Rectal smooth muscle tissue (tissue), 1 donor: Measurements from ENCODE around the gene DPP6.

ENCODE experiments used
- H3K27ac ChIP-seq: one replicate; pipeline ENCODE4 v1.7.0; 2013; ENCODE audit warnings: low read depth, low read length, inconsistent platforms
- H3K27me3 ChIP-seq: one replicate; pipeline ENCODE4 v1.7.0; 2013; ENCODE audit warnings: low read length; ENCODE audit not compliant: control insufficient read depth, insufficient read depth
- H3K36me3 ChIP-seq: one replicate; pipeline ENCODE4 v1.7.0; 2013; ENCODE audit warnings: low read length; ENCODE audit not compliant: control insufficient read depth, insufficient read depth
- H3K4me1 ChIP-seq: one replicate; pipeline ENCODE4 v1.7.0; 2013; ENCODE audit warnings: low read length; ENCODE audit not compliant: control insufficient read depth, insufficient read depth
- H3K4me3 ChIP-seq: one replicate; pipeline ENCODE4 v1.7.0; 2013; ENCODE audit warnings: low read length
- H3K9ac ChIP-seq: one replicate; pipeline ENCODE4 v1.7.0; 2013; ENCODE audit warnings: low read length

DPP6 gene

DNA sequence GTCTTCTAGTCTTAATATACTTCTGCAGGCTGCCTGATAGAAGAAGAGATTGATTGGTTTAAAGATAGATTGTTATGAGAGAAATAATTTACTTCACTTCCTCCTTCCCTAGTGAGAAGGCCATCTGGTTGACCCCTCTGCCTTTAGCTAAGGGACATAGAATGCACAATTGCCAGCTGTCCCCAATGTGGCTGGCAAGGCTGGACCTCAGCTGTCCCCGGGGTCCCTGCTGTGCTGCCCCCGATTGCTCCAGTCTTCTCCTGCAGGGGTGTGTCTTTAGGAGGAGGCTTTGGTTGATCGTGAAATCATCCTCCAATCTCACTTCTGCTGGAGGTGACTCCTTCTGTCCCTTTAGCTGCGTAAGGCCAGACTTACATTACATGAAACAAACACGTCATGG is 388.5 kb downstream of the DPP6 start:
- Histone ChIP-seq H3K9ac (no peak overlapping the region), H3K36me3 (no peaks in the 10 kb centered on the region), H3K27me3 (no peaks in the 10 kb centered on the region), H3K4me1 (no peaks in the 10 kb centered on the region), H3K27ac (no peak overlapping the region), H3K4me3 (no peak overlapping the region)

DNA sequence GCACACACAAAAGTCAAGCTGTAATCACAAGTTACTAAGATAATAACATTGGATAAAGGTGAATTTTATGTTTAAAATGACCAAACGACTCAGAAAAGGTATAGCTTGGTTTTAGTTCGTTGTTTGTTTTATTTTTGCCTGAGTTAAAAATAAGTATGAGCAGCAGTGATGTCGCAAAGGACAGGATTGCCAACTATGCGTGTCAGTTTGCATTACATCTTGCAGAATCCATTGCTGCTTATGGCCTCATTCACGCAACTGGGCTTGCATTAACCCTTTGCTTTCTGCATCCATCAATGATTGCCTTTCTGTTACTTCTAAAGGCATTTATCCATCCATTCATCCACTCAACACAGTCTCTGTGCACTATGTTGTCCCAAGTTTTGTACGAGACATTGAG is 389.6 kb downstream of the DPP6 start:
- Histone ChIP-seq H3K27ac (no peak overlapping the region), H3K36me3 (no peaks in the 10 kb centered on the region), H3K4me3 (no peak overlapping the region), H3K4me1 (no peaks in the 10 kb centered on the region), H3K27me3 (no peaks in the 10 kb centered on the region), H3K9ac (no peak overlapping the region)

DNA sequence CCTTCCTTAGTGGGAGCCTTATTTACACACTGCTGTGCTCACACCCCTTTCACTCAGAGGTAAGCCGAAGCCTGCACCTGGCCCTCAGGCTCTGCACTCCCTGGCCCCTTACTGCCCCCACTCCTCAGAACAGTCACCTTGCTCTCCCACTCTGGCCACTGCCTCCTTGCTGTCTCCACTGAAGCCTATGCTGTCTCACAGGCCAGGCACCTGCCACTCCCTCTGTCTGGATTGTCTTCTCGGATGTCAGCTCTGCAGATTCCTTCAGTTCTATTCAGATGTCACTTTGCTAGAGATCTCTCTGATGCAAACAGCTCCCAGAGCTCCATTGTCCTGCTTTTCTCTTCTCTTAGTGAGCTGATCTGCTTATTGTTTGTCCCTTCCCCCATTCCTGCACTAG is 390.7 kb downstream of the DPP6 start:
- H3K36me3 ChIP-seq = no peaks in the 10 kb centered on the region
- no peaks in the 10 kb centered on the region for H3K27me3 ChIP-seq
- no peak overlapping the region for H3K4me3 ChIP-seq
- H3K4me1 ChIP-seq = no peaks in the 10 kb centered on the region
- H3K27ac ChIP-seq = no peak overlapping the region
- no peak overlapping the region for H3K9ac ChIP-seq

DNA sequence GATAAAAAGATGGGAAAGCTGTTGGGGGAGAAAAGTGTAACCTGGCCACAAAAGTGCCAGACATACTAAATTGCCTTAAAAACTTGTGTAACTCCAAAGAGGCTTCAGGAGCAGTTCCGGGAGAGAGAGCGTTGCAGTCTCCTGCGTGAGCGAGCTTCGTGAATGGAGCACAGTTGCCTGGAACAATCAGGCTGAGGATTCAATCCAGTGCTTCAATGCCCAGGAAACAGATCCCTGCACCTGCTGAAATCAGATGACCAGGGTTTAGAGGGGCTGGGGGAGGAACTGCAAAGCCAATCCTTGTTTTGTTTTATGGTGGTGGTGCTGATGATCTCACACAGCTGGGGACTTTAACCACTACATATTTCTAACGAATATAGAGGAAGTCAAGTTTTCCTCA is 398.3 kb downstream of the DPP6 start:
- Histone ChIP-seq H3K9ac (no peak overlapping the region), H3K4me1 (no peaks in the 10 kb centered on the region), H3K27ac (no peak overlapping the region), H3K36me3 (no peaks in the 10 kb centered on the region), H3K4me3 (no peak overlapping the region), H3K27me3 (no peaks in the 10 kb centered on the region)

DNA sequence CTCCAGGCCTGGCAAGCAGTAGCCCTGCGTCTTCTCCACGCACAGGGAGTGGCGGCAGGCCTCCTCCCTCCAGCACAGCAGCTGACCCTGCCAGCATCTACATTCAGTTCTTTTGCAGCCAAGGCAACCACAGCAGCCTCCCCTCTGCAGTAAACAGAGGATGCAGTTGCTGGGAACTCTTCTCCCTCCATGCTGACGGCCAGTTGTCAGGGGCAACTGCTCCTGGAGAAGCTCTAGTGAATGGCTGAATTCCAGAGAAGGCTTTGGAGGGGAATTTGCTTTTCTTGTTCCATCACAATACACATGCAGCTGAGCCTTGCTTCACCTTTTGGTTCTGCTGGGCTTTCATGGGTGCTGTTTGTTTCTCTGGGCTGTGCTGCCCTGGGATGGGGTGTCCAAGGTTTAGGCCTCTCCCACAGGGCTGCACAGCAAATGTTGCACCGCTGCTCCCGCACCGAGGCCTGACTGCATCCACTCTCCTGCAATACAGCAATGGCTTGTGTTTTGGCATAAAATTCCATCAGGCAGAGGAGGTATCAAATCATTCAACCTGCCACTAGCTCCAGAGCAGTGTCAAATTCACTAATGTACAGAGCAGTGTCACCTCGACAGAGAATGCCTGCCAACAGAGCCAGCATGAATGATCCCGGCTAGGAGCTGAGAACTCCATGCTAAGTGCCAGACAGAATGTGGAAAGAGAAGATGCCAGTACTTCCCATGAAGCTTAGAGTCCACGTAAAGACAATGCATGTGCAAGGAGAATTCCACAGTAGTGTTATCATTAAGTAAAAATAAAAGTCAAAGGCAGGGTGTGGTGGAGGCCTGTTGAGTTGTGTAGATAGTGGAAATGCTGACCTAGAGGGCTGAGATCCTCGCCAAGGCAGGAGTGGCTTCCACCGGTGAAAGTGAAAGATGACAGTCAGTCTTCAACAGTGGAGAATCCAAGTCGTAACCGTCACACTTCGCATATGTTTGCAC is 399.6 kb downstream of the DPP6 start:
- no peaks in the 10 kb centered on the region for H3K36me3 ChIP-seq
- no peak overlapping the region for H3K4me3 ChIP-seq
- no peaks in the 10 kb centered on the region for H3K27me3 ChIP-seq
- no peak overlapping the region for H3K27ac ChIP-seq
- no peak overlapping the region for H3K9ac ChIP-seq
- H3K4me1 ChIP-seq = no peaks in the 10 kb centered on the region

DNA sequence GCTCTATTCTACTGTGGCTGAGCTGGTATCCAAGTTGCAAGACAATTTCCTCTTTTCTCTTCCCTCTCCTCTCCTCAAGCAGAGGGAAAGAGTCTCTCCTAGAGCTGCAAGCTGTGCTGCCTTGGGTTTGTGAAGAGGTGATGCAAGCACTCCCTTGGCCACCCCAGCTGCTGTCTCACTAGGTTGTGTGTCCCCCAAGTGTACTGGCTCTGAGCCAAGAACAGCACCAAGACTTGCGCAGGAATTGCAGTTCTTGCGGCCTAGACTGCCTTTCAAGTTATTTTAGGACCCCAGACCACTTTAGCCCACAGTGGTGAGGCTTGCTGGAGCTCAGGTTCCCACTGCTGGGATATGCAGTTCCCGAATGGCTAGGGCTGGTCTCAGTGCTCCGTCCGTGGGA is 411.6 kb downstream of the DPP6 start:
- H3K27ac ChIP-seq = no peak overlapping the region
- H3K27me3 ChIP-seq = no peaks in the 10 kb centered on the region
- no peak overlapping the region for H3K9ac ChIP-seq
- no peaks in the 10 kb centered on the region for H3K36me3 ChIP-seq
- H3K4me3 ChIP-seq = no peak overlapping the region
- no peaks in the 10 kb centered on the region for H3K4me1 ChIP-seq

DNA sequence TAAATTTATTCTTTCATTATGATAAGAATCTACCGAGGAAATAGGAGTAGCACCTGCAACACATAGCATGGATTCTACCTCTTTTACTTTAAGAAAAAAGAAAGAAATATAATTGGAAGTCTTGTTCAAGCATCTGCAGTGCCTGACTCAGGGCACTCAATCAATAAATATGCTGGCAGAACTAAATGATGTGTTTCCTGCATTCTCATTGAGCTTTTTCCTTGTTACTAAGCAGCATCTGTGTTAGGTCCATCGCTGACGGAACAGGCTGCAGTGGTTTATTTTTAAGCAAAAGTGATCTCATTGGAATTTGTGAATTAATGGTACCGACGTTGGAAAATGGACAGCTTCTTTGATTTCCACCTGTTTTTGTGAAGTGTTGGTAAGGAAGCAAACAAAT is 417.5 kb downstream of the DPP6 start:
- Histone ChIP-seq H3K9ac (no peak overlapping the region), H3K4me1 (no peaks in the 10 kb centered on the region), H3K27ac (no peak overlapping the region), H3K36me3 (no peaks in the 10 kb centered on the region), H3K27me3 (no peaks in the 10 kb centered on the region), H3K4me3 (no peak overlapping the region)

DNA sequence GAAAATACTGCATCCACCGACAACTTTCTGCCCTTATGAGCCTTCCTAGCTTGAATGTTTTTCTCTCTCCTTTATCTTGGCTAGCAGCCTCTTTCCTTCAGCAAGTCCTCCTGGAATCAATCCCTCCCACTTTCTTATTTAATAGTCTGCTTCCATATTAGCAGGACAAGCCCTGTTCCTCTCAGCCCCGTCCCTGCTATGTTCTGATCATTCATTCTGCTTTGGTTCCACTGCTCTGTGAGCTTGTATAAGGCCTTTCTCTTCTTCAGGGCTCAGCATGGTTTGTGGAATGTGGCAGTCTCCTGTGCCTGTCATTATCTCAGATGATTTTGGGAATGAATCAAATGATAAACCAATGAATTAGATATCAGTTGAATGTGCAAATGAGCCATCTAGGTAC is 420.1 kb downstream of the DPP6 start:
- Histone ChIP-seq H3K9ac (no peak overlapping the region), H3K27me3 (no peaks in the 10 kb centered on the region), H3K4me1 (no peaks in the 10 kb centered on the region), H3K36me3 (no peaks in the 10 kb centered on the region), H3K4me3 (no peak overlapping the region), H3K27ac (no peak overlapping the region)

DNA sequence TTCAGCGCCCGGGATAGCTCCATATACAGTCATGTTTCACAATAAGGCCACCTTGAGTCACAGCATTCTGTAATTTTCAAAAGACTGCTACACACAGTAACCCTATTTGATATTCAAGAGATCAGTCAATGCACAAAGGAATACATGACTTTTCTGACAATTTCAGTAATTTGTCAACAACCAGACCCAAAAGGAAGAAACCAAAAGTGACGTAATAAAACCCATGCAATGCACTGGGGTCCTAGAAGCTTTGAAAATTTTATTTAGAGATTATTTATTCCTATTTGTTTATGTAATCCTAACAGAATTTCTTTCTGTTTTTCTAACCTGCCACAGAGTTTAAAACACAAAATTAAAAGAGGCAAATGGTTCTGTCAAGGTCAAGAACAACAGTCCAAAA is 421.2 kb downstream of the DPP6 start:
- H3K9ac ChIP-seq = no peak overlapping the region
- H3K36me3 ChIP-seq = no peaks in the 10 kb centered on the region
- no peak overlapping the region for H3K4me3 ChIP-seq
- no peak overlapping the region for H3K27ac ChIP-seq
- no peaks in the 10 kb centered on the region for H3K27me3 ChIP-seq
- H3K4me1 ChIP-seq = no peaks in the 10 kb centered on the region

DNA sequence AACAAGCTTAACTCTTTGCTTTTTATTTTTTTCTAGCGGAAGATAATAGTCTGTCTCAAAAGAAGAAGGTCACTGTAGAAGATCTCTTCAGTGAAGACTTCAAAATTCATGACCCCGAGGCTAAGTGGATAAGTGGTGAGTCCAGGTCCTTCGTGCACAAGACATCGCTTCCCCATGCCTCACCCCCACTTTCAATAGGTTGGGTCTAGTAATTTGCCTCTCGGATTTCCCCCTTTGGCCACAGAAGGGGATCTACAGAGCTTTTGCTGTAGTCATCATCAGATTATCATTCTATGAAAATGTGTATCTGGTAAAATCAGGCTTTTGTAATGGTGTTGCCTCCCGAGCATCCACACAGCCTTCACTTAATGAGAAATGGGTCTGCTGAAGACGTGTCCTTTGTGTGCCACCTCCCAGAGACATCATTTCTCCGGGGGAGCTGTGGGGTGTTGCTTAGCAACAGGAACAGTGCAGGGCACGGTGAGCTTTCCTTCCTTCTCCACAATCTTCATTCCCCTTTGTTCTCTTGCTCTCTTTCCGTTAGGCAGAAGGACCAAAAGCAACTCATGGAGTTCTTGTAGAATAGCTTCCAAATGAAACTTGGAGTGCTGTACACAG is 422.8 kb downstream of the DPP6 start:
- Histone ChIP-seq H3K4me3 (no peak overlapping the region), H3K9ac (no peak overlapping the region), H3K27ac (no peak overlapping the region), H3K36me3 (no peaks in the 10 kb centered on the region), H3K4me1 (no peaks in the 10 kb centered on the region), H3K27me3 (no peaks in the 10 kb centered on the region)

DNA sequence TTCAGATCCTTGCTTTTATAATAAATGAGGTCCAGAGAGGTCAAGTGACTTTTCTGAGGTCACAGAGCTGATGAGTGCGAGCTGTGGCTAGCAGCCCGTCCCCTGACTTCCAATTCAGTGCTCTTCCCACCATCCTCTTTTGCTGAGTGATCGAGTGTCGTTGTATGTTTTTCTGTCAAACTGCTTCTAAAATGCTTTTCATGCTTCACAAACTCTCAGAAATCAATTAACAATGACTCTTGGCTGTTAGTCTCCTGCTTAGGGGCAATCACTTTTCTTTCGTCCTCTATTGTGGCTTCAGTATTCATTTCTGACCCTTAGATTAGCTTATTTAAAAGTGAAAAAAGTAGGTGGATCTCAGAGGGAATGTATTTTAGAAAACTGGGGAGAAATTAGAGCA is 423.7 kb downstream of the DPP6 start:
- H3K27me3 ChIP-seq = no peaks in the 10 kb centered on the region
- H3K9ac ChIP-seq = no peak overlapping the region
- no peaks in the 10 kb centered on the region for H3K36me3 ChIP-seq
- no peak overlapping the region for H3K4me3 ChIP-seq
- no peaks in the 10 kb centered on the region for H3K4me1 ChIP-seq
- H3K27ac ChIP-seq = no peak overlapping the region

DNA sequence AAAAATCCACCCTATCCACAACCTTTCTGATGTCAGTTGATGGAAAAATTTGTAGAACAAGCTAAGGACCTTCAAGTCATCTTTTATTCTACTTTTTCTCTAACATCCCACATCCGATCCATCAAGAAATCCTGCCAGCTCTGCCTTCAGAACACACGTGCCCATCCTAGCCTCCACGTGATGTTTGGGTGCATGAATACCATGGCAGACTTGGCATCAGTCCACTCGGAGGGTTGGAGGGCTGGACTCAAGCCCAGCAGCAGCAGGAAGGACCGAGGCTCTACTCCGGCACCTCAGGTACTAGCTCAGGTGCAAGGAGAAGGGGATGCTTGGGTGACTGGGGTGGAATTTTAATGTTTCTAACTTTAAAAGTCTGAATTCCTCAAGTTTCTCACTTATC is 428.6 kb downstream of the DPP6 start:
- Histone ChIP-seq H3K4me3 (no peak overlapping the region), H3K27me3 (no peaks in the 10 kb centered on the region), H3K9ac (no peak overlapping the region), H3K36me3 (no peaks in the 10 kb centered on the region), H3K4me1 (no peaks in the 10 kb centered on the region), H3K27ac (no peak overlapping the region)

DNA sequence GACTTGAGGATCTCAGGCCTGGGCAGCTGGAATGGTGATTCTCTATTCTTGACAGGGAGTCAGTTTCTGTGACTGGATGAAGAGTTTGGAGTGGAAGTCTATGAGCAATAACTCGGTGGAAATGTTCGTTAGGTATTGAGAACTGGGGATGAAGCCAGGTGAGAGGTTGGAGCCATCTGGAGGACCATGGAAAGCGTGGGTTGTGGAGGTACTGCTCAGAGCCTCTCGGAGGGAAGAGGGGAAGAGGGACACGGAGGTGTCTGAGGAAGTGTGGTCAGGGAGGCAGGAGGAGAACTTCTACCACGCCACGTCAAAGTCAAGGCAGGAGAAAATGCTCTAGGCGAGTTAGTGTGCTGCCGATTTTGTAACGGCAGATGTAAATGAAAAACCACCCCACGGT is 430.7 kb downstream of the DPP6 start:
- H3K27me3 ChIP-seq = no peaks in the 10 kb centered on the region
- no peak overlapping the region for H3K9ac ChIP-seq
- no peak overlapping the region for H3K27ac ChIP-seq
- H3K4me1 ChIP-seq = no peaks in the 10 kb centered on the region
- H3K36me3 ChIP-seq = no peaks in the 10 kb centered on the region
- H3K4me3 ChIP-seq = no peak overlapping the region
